ENCODE data around the gene CCDC112.

GRCh38 chr5:115243412-115243811 lies 53.0 kb downstream of the CCDC112 start:
- TF ChIP-seq POLR2A (IDR thresholded peaks at IDR 0.05) = no peak
- no peak for TF ChIP-seq CTCF (IDR thresholded peaks at IDR 0.05)
